C4-2B (cell line): ENCODE results near the gene PDGFRA.

Experiments used
- ZFX ChIP-seq: fragments of 450-650 bp; IDR thresholded peaks from 2 replicates; pipeline ENCODE4 v1.6.1; 2017
- TF ChIP-seq, protein P1 (sequence below): fragments of 450-650 bp; conservative IDR thresholded peaks from 2 replicates; pipeline ENCODE4 v1.5.1; 2017; ENCODE audit warnings: mild to moderate bottlenecking

DNA sequence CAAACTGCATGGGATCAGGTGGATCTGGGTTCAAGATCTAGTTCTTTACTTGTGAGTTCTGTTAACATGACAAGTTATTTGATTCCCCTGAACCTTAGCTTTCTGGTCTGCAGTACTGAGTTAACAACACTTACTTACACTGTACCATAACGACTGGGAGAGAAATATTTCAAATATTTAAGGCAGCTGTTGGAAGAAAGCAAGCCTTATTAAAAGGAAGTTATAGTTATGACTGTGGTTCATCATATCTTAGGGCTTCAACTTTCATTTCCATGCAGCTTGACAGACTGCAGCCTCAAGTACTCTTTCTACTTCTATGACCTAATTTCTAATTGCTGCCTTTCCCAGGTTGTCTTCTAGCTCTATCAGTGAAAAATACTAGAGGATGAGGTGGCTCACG, 40.0 kb upstream of the PDGFRA start:
- TF ChIP-seq, protein P1, sequence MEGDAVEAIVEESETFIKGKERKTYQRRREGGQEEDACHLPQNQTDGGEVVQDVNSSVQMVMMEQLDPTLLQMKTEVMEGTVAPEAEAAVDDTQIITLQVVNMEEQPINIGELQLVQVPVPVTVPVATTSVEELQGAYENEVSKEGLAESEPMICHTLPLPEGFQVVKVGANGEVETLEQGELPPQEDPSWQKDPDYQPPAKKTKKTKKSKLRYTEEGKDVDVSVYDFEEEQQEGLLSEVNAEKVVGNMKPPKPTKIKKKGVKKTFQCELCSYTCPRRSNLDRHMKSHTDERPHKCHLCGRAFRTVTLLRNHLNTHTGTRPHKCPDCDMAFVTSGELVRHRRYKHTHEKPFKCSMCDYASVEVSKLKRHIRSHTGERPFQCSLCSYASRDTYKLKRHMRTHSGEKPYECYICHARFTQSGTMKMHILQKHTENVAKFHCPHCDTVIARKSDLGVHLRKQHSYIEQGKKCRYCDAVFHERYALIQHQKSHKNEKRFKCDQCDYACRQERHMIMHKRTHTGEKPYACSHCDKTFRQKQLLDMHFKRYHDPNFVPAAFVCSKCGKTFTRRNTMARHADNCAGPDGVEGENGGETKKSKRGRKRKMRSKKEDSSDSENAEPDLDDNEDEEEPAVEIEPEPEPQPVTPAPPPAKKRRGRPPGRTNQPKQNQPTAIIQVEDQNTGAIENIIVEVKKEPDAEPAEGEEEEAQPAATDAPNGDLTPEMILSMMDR = no peak
- no peak for TF ChIP-seq ZFX
